AG09309 (cell line): ENCODE measurements around the gene RNF166.

Experiments used
- DNase-seq: peaks from one replicate; pipeline ENCODE4 v3.0.0-alpha.2; 2010; ENCODE audit warnings: low read depth
- H3K4me3 ChIP-seq: 2 replicates; pipeline ENCODE4 v1.5.1; 2011; ENCODE audit warnings: mild to moderate bottlenecking, low read depth, low read length, moderate library complexity; ENCODE audit not compliant: control insufficient read depth
- TF ChIP-seq, protein P1 (sequence below): IDR thresholded peaks from 2 replicates; pipeline ENCODE4 v1.5.1; 2011; ENCODE audit warnings: mild to moderate bottlenecking, low read depth, low read length, inconsistent platforms; ENCODE audit not compliant: insufficient read depth, control insufficient read depth; ENCODE audit errors: missing control alignments

The RNF166 gene

DNA sequence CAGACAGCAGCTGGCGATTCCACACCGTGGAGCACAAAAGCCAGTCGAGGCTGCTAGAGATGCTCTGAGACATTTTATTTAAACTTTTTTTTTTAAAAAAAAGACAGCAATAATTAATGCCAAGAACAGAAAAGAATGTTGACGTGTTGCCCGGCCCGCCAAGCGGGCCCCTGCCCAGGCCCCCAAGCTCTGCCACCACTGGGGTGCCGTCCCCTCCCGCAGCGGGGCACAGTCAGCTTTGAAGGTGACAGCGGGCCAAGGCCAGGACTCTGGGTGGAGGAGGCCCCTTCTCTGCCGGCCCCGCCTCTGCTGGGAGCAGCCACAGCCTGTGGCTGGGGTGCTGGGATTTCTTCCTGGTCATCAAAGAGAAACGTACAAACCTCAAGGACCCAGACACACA, 9.8 kb downstream of the RNF166 start:
- TF ChIP-seq, protein P1, sequence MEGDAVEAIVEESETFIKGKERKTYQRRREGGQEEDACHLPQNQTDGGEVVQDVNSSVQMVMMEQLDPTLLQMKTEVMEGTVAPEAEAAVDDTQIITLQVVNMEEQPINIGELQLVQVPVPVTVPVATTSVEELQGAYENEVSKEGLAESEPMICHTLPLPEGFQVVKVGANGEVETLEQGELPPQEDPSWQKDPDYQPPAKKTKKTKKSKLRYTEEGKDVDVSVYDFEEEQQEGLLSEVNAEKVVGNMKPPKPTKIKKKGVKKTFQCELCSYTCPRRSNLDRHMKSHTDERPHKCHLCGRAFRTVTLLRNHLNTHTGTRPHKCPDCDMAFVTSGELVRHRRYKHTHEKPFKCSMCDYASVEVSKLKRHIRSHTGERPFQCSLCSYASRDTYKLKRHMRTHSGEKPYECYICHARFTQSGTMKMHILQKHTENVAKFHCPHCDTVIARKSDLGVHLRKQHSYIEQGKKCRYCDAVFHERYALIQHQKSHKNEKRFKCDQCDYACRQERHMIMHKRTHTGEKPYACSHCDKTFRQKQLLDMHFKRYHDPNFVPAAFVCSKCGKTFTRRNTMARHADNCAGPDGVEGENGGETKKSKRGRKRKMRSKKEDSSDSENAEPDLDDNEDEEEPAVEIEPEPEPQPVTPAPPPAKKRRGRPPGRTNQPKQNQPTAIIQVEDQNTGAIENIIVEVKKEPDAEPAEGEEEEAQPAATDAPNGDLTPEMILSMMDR = no peak
- no peak for DNase-seq
- no peak overlapping the region for H3K4me3 ChIP-seq

DNA sequence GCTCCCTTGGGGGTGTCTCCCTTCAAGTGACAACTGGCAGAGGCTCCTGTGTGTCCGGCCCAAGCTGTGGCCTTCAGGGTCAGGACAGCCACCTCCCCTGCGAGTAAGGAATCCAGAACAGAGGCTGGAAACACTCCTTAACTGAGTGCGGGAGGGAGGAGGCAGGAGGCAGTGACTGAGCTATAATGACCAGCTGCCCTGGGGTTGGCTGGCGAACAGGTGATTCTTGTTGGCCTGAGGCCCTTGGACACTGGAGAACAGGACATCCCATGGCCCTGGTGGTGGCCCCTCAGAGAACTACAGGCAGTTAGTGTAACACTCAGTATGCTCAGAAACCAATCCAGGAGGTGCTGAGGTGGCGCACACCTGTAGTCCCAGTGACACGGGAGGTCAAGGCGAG, 10.5 kb downstream of the RNF166 start:
- H3K4me3 ChIP-seq = no peak overlapping the region
- no peak for DNase-seq
- TF ChIP-seq, protein P1 = no peak

DNA sequence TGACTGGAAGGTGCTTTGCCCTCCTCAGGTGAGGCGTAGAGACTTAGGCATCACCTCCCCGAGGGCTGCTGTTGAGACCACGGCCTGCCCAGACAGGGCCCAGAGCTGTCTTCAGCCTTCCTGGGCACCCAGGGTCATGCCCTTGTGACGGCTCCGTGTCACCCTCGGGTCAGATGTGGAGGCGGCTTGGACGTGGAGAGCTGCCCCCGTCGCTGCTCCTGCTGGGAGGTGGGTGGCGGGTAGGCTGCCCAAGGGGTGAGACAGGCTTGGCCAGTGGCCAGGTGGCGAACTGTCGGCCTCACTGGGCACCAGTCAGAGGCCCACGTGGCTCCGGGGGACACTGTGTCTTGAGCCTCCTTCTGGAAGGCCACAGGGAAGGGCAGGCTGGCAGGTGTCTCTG, 11.0 kb downstream of the RNF166 start:
- no peak for DNase-seq
- no peak overlapping the region for H3K4me3 ChIP-seq
- TF ChIP-seq, protein P1 = no peak

DNA sequence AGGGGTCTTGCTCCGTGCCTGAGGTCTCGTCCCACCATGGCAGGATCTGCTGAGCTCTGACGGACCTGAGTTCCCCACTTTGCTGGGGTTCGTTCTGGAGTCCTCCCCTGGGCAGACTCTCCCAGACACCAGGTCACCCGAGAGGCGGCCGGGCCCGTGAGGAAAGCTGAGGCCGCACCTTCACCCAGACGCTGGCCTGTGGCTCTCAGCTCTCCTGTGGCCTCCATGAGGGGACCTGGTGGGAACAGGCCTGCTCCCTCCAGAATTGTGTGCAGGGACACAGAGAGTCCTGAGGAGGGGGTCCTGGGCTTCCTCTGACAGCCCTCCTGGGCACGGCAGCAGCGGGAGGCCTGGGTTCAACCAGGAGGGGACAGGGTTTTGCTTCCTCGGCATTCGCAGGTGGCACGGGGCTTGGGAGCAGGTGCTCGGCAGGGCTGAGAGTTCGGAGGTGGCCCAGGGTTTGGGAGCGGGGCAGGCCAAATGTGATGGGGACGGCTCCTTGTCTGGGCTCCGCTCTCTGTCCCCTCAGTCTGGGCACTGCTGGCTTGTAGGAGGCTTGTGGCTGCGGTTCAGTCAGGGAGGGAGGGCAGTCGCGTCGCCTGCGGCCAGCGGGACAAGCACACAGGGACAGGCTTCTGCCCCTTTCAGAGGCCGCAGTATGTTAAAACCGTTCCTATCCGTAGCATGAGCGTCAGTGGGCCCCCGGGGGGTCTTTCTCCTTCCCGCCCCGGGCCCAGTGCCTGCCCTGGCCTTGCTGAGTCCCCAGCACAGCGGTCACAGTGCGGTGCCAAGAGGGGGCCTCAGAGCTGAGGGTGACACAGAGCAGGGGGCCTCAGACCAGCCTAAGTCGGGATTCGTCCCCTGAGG, 11.8 kb downstream of the RNF166 start:
- TF ChIP-seq, protein P1 = no peak
- H3K4me3 ChIP-seq = no peak overlapping the region
- DNase-seq = no peak

DNA sequence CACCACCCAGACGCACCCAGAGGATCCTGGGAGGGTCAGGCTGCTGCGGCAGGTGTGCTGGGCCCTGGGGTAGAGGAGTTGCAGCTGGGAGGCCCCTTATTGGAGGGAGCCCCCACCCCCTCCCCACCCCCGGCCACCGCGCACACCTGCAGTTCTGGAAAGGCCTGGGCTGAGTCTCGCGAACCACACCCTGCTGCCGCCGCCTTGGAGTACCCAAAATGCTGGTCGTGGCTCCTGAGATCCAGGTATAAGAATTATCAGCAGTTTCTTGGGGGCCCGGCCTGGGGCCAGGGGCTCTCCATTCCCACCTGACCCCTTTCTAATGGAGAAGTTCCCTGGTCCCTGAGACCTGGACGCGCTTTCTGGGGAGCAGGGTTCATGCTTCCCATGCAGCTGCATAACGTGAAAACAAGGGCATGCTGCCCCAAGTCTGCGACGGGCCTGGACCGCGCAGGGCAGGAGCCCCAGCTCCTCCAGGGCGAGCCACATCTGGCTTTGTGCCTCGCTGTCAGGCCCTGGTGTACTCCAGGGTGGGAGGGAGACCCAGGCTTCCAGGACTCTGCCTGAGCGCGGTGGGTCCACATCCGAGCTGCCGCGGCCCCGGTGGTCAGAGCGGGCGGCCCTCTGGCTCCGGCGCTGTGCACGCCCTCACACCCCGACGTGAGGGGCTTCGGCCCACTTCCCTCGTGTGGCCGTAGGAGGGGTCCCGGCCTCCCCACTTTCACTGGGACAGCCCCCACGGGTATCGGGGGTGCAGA, 12.6 kb downstream of the RNF166 start:
- H3K4me3 ChIP-seq = no peak overlapping the region
- no peak for DNase-seq
- TF ChIP-seq, protein P1 = no peak

DNA sequence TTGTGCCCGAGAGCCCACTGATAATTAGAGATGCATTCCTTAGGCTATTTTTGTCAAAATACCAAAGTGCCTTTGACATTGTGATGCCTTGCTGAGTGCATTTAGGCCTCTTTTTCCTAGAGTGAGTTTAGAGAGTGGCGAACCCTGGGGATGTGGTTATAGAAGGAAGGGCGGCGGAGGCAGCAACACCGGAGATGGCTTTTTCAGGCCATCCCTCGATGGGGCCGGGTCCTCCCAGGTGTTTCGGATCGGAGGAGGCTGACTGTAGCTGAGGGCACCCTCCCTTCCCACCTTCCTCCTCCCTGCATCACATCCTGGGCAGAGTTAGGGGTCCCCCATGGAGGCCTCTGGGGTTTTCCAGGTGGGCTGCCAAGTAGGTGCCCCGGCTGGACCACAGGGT, 13.3 kb downstream of the RNF166 start:
- H3K4me3 ChIP-seq = no peak overlapping the region
- TF ChIP-seq, protein P1 = no peak
- DNase-seq = no peak
